ENCODE results near the gene DNAL1. TPM values are rescaled to one million over a fixed set of nuclear protein-coding genes. Genes with fewer than 3 reads are reported as not detected.

Gene DNAL1
- total RNA-seq, 1 experiment from 2014 or later: 12.2 TPM

DNA sequence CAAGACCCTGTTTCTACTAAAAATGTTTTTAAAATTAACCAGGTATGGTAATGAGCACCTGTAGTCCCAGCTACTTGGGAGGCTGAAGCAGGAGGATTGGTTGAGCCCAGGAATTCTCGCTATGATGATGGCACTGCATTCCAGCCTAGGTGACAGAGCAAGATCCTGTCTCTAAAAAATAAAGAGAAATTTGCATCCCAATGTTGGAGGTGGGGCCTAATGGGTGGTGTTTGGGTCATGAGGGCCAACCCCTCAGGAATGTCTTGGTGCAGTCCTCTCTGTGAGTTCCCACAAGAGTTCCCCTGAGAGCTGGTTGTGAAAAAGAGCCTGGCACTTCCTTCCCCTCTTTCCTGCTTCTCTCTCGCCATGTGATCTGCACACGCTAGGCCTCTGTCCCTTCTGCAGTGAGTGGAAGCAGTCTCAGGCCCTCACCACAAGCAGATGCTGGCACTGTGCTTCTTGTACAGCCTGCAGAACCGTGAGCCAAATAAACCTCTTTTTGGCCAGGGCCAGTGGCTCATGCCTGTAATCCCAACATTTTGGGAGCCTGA, 21.2 kb upstream of the DNAL1 start:
- H3K4me3 Mint-ChIP-seq (ENCODE audit: unreplicated experiment): no peak overlapping the region
- H3K36me3 Mint-ChIP-seq (ENCODE audit: insufficient read depth, unreplicated experiment): no peaks in the 10 kb centered on the region
- Histone ChIP-seq H3K4me3 (ENCODE audit: low read depth, low read length) (no peak overlapping the region), H3K27me3 (replicated peaks; ENCODE audit: control insufficient read depth, insufficient read depth, low read length) (no peaks in the 10 kb centered on the region), H3K36me3 (ENCODE audit: control insufficient read depth, insufficient read depth, low read length) (no peaks in the 10 kb centered on the region), H3K4me1 (no peaks in the 10 kb centered on the region), H3K9me3 (no peaks in the 10 kb centered on the region)
- no peaks in the 10 kb centered on the region for H3K9me3 Mint-ChIP-seq (ENCODE audit: unreplicated experiment)
- DNase-seq: no peak
- BruUV-seq (replicated peaks): no TSS peak
- TF ChIP-seq CTCF (IDR thresholded peaks at IDR 0.05; ENCODE audit: insufficient read depth in 1 of 2, low read depth in 1 of 2, low read length in 1 of 2, severe bottlenecking in 1 of 2, unreplicated experiment in 1 of 2): no peak
- ChIA-PET POLR2A (no interaction called here), CTCF (no interaction called here)
- intact Hi-C loops (cut with micrococcal nuclease; ENCODE audit: unreplicated experiment): no loop called here
- no peaks in the 10 kb centered on the region for H3K27me3 Mint-ChIP-seq (ENCODE audit: insufficient read depth, unreplicated experiment)
- no peak overlapping the region for H3K27ac Mint-ChIP-seq (ENCODE audit: unreplicated experiment)
- no peaks in the 10 kb centered on the region for H3K4me1 Mint-ChIP-seq (ENCODE audit: low read depth, unreplicated experiment)

DNA sequence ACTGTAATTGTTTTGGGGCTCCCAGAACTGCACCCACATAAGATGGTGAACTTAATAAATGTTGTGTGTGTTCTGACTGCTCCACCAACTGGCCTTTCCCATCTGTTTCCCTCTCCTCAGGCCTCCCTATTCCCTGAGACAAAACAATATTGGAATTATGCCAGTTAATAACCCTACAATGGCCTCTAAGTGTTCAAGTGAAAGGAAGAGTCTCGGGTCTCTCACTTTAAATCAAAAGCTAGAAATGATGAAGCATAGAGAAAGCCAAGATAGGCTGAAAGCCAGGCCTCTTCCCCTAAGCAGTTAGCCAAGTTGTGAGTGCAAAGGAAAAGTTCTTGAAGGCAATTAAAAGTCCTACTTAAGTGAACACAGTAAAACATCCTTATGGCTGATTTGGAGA, 19.1 kb upstream of the DNAL1 start:
- POLR2A ChIA-PET: no interaction called here
- DNase-seq: no peak
- H3K4me3 ChIP-seq (ENCODE audit: low read depth, low read length): no peak overlapping the region
- no peaks in the 10 kb centered on the region for H3K27me3 ChIP-seq (replicated peaks; ENCODE audit: control insufficient read depth, insufficient read depth, low read length)
- intact Hi-C loops (cut with micrococcal nuclease; ENCODE audit: unreplicated experiment): no loop called here
- BruUV-seq (replicated peaks): no TSS peak
- no peaks in the 10 kb centered on the region for H3K36me3 ChIP-seq (ENCODE audit: control insufficient read depth, insufficient read depth, low read length)
- Mint-ChIP-seq H3K4me1 (ENCODE audit: low read depth, unreplicated experiment) (peaks cover 7% of the 10 kb centered on the region), H3K27me3 (ENCODE audit: insufficient read depth, unreplicated experiment) (no peaks in the 10 kb centered on the region), H3K9me3 (ENCODE audit: unreplicated experiment) (no peaks in the 10 kb centered on the region), H3K27ac (ENCODE audit: unreplicated experiment) (no peak overlapping the region), H3K36me3 (ENCODE audit: insufficient read depth, unreplicated experiment) (no peaks in the 10 kb centered on the region), H3K4me3 (ENCODE audit: unreplicated experiment) (no peak overlapping the region)
- TF ChIP-seq CTCF (IDR thresholded peaks at IDR 0.05; ENCODE audit: insufficient read depth in 1 of 2, low read depth in 1 of 2, low read length in 1 of 2, severe bottlenecking in 1 of 2, unreplicated experiment in 1 of 2): no peak
- CTCF ChIA-PET: no interaction called here
- H3K4me1 ChIP-seq: peaks cover 7% of the 10 kb centered on the region; the same call in 1 of the 2 replicates
- H3K9me3 ChIP-seq: no peaks in the 10 kb centered on the region

DNA sequence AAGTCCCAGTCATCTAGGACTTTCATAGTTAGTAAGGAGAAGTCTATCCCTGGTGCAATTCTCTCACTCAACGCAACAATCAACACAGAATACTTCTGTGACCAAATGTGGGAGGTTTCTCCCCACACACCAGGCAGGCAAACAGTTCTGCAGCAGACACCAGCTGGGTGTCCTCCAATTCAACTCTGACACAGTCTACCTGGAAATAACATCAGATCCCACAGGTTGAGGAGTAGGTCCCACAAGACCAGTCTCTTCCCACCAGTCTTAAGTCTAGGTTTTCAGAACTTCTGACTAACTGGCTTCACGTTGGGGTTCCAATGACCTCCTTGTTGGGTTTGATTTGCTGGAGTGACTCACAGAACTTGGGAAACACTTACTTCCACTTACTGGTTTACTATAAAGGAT, 17.6 kb upstream of the DNAL1 start:
- H3K4me3 ChIP-seq (ENCODE audit: low read depth, low read length): no peak overlapping the region
- Mint-ChIP-seq H3K27me3 (ENCODE audit: insufficient read depth, unreplicated experiment) (no peaks in the 10 kb centered on the region), H3K9me3 (ENCODE audit: unreplicated experiment) (no peaks in the 10 kb centered on the region), H3K4me1 (ENCODE audit: low read depth, unreplicated experiment) (peaks cover 8% of the 10 kb centered on the region), H3K36me3 (ENCODE audit: insufficient read depth, unreplicated experiment) (no peaks in the 10 kb centered on the region), H3K27ac (ENCODE audit: unreplicated experiment) (no peak overlapping the region), H3K4me3 (ENCODE audit: unreplicated experiment) (no peak overlapping the region)
- ChIA-PET CTCF (no interaction called here), POLR2A (no interaction called here)
- H3K4me1 ChIP-seq: peaks cover 7% of the 10 kb centered on the region; the same call in 1 of the 2 replicates
- no peaks in the 10 kb centered on the region for H3K27me3 ChIP-seq (replicated peaks; ENCODE audit: control insufficient read depth, insufficient read depth, low read length)
- no TSS peak for BruUV-seq (replicated peaks)
- DNase-seq: no peak
- intact Hi-C loops (cut with micrococcal nuclease; ENCODE audit: unreplicated experiment): no loop called here
- no peaks in the 10 kb centered on the region for H3K9me3 ChIP-seq
- no peaks in the 10 kb centered on the region for H3K36me3 ChIP-seq (ENCODE audit: control insufficient read depth, insufficient read depth, low read length)
- TF ChIP-seq CTCF (IDR thresholded peaks at IDR 0.05; ENCODE audit: insufficient read depth in 1 of 2, low read depth in 1 of 2, low read length in 1 of 2, severe bottlenecking in 1 of 2, unreplicated experiment in 1 of 2): no peak
